GM12874 (cell line): ENCODE measurements around the gene C1GALT1.

Source experiments
- TF ChIP-seq, protein P1 (sequence below): IDR thresholded peaks from 2 replicates; pipeline ENCODE4 v1.5.1; 2011; ENCODE audit warnings: low read depth, mild to moderate bottlenecking, control low read depth, low read length, moderate library complexity; ENCODE audit not compliant: insufficient read depth

The C1GALT1 gene

DNA sequence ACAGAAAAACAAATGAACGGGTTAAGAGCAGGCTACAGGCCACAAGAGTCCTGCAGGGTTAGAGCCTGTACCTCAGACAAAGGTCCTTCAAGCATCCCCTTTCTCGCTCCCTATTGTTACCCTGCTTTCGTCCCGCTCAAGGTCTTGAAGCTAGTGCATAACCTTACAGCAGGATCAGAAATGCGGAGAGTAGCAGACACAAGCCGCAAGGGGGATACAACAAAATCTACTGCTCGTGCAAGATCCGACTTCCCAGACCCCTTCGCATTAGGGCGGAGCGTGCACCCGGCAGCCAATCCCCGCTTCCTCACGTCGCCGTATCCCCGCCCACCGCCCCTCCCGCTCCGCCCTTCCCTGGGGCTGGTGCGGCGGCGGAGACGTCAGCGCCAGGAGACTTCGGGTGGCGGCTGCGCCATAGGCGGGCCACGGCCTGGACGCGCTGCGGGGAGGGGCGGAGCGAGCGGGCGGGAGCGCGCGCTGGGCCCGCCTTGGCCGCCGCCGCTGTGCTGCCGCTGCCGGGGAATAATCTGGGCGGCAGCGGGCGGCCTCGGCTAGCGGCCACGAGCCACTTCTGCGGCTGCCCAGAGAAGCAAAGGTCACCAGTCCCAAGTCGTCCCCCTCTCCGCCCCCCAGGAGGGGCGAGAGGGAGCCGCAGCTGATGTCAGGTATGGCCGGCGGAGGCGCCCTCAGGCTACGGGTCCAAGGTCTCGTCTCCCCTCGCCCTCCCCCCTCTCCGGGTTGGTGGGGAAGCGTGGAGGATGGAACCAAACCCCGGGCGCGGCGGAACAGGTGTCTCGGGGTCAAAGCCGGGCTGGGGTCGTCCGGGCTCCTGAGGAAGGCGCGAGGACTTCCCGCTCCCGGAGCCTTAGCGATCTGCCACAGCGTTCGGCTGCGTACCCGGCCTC lies at the start of gene C1GALT1:
Gene C1GALT1 (plus strand): TSS at position 389 of the 905 bp plus-strand sequence. CDS start 51,776 bp downstream, outside the sequence.
- TF ChIP-seq, protein P1, sequence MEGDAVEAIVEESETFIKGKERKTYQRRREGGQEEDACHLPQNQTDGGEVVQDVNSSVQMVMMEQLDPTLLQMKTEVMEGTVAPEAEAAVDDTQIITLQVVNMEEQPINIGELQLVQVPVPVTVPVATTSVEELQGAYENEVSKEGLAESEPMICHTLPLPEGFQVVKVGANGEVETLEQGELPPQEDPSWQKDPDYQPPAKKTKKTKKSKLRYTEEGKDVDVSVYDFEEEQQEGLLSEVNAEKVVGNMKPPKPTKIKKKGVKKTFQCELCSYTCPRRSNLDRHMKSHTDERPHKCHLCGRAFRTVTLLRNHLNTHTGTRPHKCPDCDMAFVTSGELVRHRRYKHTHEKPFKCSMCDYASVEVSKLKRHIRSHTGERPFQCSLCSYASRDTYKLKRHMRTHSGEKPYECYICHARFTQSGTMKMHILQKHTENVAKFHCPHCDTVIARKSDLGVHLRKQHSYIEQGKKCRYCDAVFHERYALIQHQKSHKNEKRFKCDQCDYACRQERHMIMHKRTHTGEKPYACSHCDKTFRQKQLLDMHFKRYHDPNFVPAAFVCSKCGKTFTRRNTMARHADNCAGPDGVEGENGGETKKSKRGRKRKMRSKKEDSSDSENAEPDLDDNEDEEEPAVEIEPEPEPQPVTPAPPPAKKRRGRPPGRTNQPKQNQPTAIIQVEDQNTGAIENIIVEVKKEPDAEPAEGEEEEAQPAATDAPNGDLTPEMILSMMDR: peak; percentile 58

- TF ChIP-seq, protein P1: no peak
These were observed 48.3 kb upstream of the C1GALT1 start for GRCh38 chr7:7134046-7134445.

DNA sequence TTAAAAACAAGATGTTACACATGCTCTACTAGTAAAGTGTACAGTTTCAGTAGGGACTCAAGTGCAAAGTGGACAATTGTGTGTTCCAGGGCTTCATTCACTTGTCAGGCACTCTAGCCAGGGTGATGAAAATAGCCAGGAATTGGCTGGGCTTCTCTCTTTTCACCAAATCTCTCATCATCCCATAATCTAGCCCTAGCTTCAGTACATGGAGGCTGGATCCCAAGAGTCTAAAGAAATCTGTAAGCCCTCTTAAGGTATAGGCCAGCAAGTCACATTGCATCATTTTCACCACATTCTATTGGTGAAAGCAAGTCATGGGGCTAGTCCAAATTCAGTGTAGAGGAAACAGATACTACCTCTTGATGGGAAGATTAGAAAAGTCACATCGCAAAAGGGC lies 47.3 kb upstream of the C1GALT1 start:
- TF ChIP-seq, protein P1: no peak

DNA sequence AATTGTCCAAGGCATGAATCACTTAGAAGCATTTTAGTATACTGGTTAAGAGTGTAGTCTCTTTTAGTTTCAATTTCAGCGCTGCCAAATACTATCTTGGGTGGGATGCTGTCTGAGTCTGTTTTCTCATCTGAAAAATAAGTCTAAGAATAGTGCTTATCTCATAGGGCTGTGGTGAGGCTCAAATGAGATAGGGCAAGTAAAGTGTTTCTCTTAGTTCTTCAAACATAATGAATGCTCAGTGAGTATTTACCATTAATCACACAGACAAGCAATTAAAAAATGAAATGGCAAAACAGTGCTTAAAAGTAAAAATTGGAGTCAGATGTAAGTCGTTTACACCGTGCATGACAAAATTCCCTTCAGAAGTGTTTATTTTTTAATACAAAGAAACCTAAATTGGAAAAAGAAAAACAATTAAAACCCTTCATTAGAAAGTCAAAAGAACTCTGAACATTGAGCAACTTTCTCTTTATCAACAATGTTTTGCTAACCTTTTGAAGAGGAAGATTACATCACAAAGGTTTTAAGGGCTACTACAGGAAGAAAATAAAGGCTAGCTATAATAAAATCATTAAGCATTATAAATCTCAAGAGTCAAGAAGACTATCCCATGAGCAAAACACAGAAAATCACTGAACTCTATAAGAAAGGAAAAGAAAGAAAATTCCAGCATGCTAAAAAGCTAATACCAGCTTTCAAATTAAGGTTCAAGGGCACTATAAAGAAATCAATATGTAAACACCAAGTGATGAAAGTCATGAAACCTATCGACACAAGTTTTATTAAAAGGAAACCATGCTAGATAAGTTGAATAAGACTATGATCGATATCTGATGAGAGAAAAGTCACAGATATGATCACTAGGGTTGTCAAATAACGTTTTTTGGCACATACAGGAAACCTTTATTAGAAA lies 45.6 kb upstream of the C1GALT1 start:
- TF ChIP-seq, protein P1: no peak

- TF ChIP-seq, protein P1: no peak
These were observed 43.4 kb upstream of the C1GALT1 start for GRCh38 chr7:7138897-7139296.

- TF ChIP-seq, protein P1: no peak
These were observed 35.5 kb upstream of the C1GALT1 start for GRCh38 chr7:7146837-7147236.

DNA sequence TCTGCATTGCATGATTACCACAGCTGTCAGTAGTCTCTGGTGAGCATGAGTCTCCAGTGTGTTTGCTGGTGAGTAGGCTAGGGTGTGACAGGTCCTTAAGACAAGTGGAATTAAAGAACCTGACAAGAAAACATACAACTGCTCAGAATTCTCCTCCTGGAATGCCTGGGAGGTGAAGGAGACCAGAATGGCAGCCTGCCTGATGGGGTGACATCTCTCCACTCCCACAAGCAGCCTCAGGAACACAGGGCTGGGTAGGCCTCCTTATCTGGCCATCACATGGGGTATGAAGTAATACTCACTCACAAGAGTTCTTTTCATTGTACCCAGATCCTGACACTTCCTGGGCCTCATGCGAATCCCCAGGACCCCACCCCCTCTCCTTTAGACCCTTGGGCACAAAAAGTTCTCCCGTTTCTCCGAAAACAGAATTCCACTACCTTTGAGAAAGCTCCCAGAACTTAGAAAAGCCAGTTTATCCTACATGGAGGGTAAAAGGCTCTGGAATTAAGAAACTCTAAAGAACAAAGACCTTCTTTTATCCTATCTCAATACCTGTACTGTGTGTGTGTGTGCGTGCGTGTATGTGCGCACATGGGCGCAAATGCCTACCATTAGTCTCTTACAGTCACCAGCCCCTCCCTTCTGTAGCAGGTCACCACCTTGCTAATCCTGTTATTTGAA lies 33.4 kb upstream of the C1GALT1 start:
- TF ChIP-seq, protein P1: no peak
